NCI-H1436 (cell line): ENCODE data around the gene SURF4.
"Not testable (repeated sequence)": the region's sequence is repeated elsewhere in the genome, so short reads cannot be mapped to it uniquely, and the experiment has no call there.

Source experiments
- DNase-seq: peaks from one replicate; lab custom pipeline; 2025; lab: John Stamatoyannopoulos, UW

SURF4 gene

GRCh38 chr9:133334161-133334560 lies 41.7 kb downstream of the SURF4 start:
- DNase-seq, result no peak

GRCh38 chr9:133333566-133333965 lies 42.3 kb downstream of the SURF4 start:
- no peak for DNase-seq

GRCh38 chr9:133333011-133333410 lies 42.8 kb downstream of the SURF4 start:
- no peak for DNase-seq

- DNase-seq, result no peak
Measured at GRCh38 chr9:133332381-133332730, 43.5 kb downstream of the SURF4 start.

GRCh38 chr9:133331641-133332380 lies 44.0 kb downstream of the SURF4 start:
- DNase-seq, result no peak

GRCh38 chr9:133331221-133331620 lies 44.6 kb downstream of the SURF4 start:
- DNase-seq, result no peak

GRCh38 chr9:133329306-133330156 lies 46.3 kb downstream of the SURF4 start:
- DNase-seq, result not testable (repeated sequence)

- no peak for DNase-seq
Measured at GRCh38 chr9:133327834-133328484, 47.9 kb downstream of the SURF4 start.

GRCh38 chr9:133327021-133327420 lies 48.8 kb downstream of the SURF4 start:
- not testable (repeated sequence) for DNase-seq

GRCh38 chr9:133323991-133324703 lies 51.7 kb downstream of the SURF4 start:
- no peak for DNase-seq

GRCh38 chr9:133323211-133323610 lies 52.6 kb downstream of the SURF4 start:
- DNase-seq, result no peak

- no peak for DNase-seq
Measured at GRCh38 chr9:133322701-133323100, 53.2 kb downstream of the SURF4 start.

- DNase-seq, result no peak
Measured at GRCh38 chr9:133321411-133321935, 54.4 kb downstream of the SURF4 start.

GRCh38 chr9:133320421-133320881 lies 55.4 kb downstream of the SURF4 start:
- DNase-seq, result no peak

- DNase-seq, result not testable (repeated sequence)
Measured at GRCh38 chr9:133317551-133317950, 58.3 kb downstream of the SURF4 start.

GRCh38 chr9:133315997-133316396 lies 59.9 kb downstream of the SURF4 start:
- DNase-seq, result no peak
